ENCODE measurements around the gene ZNF195. TPM values are rescaled to one million over a fixed set of nuclear protein-coding genes. Genes with fewer than 3 reads are reported as not detected.

The ZNF195 gene
- total and polyA plus RNA-seq, 2 of the 8 experiments (the other 6 are each of a cell fraction or from before 2014, with no cell fraction given) = 23.9 to 88.6 TPM

- POLR2A ChIA-PET (ENCODE audit: partially characterized antibody) = interaction anchor here (1.2 to 5.9 kb wide), 4 partner anchors 11 to 43 kb away, joined by 4 to 117 read pairs (median 15); partner anchors contain the start of gene ZNF195
- no peak overlapping the region for H3K4me3 ChIP-seq (ENCODE audit: extremely low read depth in 1 of 4, insufficient read depth in 2 of 4, low read depth in 3 of 4, low read length in 4 of 4)
- H3K36me3 ChIP-seq (ENCODE audit: control insufficient read depth in 2 of 4, insufficient read depth in 4 of 4, low read length in 3 of 4) = peaks cover 0 to 14% (median 2%) of the 10 kb centered on the region in 4 experiments; a peak in 4 of 8 replicates
- no peak overlapping the region for H4K5ac ChIP-seq (ENCODE audit: insufficient read length, low read depth, low read length)
- no peaks in the 10 kb centered on the region for H3K79me1 ChIP-seq (ENCODE audit: low read depth, low read length)
- H3K4ac ChIP-seq (replicated peaks; ENCODE audit: insufficient read length, low read depth, low read length) = no peak overlapping the region
- H3K56ac ChIP-seq (replicated peaks; ENCODE audit: insufficient read length, low read depth, low read length) = no peak overlapping the region
- H2AK5ac ChIP-seq (ENCODE audit: low read depth, low read length) = no peak overlapping the region
- H3K9ac ChIP-seq (replicated peaks in 1 of 4; ENCODE audit: extremely low read depth in 1 of 4, low read depth in 3 of 4, low read length in 3 of 4) = no peak overlapping the region
- H2BK20ac ChIP-seq (ENCODE audit: low read length) = no peak overlapping the region
- no peak overlapping the region for H2BK15ac ChIP-seq (ENCODE audit: low read length)
- no peaks in the 10 kb centered on the region for H3K27me3 ChIP-seq (replicated peaks in 1 of 4; ENCODE audit: control insufficient read depth in 3 of 4, extremely low read depth in 1 of 4, insufficient read depth in 3 of 4, low read length in 3 of 4)
- no peak overlapping the region for H2BK12ac ChIP-seq (ENCODE audit: low read depth, low read length)
- peaks cover 9 to 16% of the 10 kb centered on the region in 2 experiments; a peak in 3 of 4 replicates for H3K9me3 ChIP-seq (ENCODE audit: insufficient read depth in 2 of 2, low read depth in 1 of 2, low read length in 1 of 2)
- DNase-seq (ENCODE audit: low read depth in 1 of 2, low spot score in 2 of 2) (no peak), FAIRE-seq (no peak)
- H2BK5ac ChIP-seq (ENCODE audit: low read depth, low read length) = no peak overlapping the region
- CTCF ChIA-PET (ENCODE audit: partially characterized antibody) = interaction anchor here (1.2 to 2.5 kb wide), 3 partner anchors 12 to 55 kb away, joined by 5 to 25 read pairs (median 8); no protein-coding TSS in a partner anchor
- H3K18ac ChIP-seq (ENCODE audit: extremely low read depth, low read length) = no peak overlapping the region
- no peak overlapping the region for H3K27ac ChIP-seq (ENCODE audit: low read depth, low read length)
- no peaks in the 10 kb centered on the region for H3K79me2 ChIP-seq (ENCODE audit: control insufficient read depth in 1 of 2, insufficient read depth in 2 of 2, low read length in 2 of 2)
- H4K8ac ChIP-seq (ENCODE audit: extremely low read depth, insufficient read depth, low read length) = no peak overlapping the region
- no peak overlapping the region for H2BK120ac ChIP-seq (replicated peaks; ENCODE audit: low read depth, low read length)
- H4K20me1 ChIP-seq (replicated peaks in 1 of 2; ENCODE audit: control insufficient read depth in 1 of 2, insufficient read depth in 2 of 2, low read length in 2 of 2) = no peaks in the 10 kb centered on the region
- H3K4me1 ChIP-seq (replicated peaks in 1 of 4; ENCODE audit: control insufficient read depth in 3 of 4, insufficient read depth in 4 of 4, low read length in 3 of 4) = no peaks in the 10 kb centered on the region
- no peak overlapping the region for H3K23ac ChIP-seq (ENCODE audit: insufficient read length)
- H4K91ac ChIP-seq (replicated peaks; ENCODE audit: insufficient read length, low read length) = no peak overlapping the region
- no peak overlapping the region for H3K14ac ChIP-seq (ENCODE audit: insufficient read length)
- peaks cover 9% of the 10 kb centered on the region; the same call in 1 of the 2 replicates for H3K23me2 ChIP-seq (ENCODE audit: low read depth, low read length)
- no peak overlapping the region for H2AFZ ChIP-seq (ENCODE audit: low read length)
- WGBS, 2 experiments (ENCODE audit: extremely low coverage in 1 of 2, insufficient coverage in 1 of 2, insufficient read length in 1 of 2, insufficient replicate concordance in 2 of 2, low coverage in 1 of 2, low lambda C conversion rate in 2 of 2, missing lambda C conversion rate in 1 of 2) = 88% methylated on average over 5 of the region's 5 CpGs; no CpG with 5 or more reads in 1 of the 2 experiments
- no peak overlapping the region for H3K4me2 ChIP-seq (ENCODE audit: insufficient read depth in 1 of 2, low read depth in 2 of 2, low read length in 2 of 2)
- no peak for TF ChIP-seq CHD2 (IDR thresholded peaks at IDR 0.05; ENCODE audit: low read length)
- no peak for TF ChIP-seq SUZ12 (IDR thresholded peaks at IDR 0.05; ENCODE audit: low read length)
- no peak for TF ChIP-seq CBX5 (IDR thresholded peaks at IDR 0.05; ENCODE audit: low read depth, low read length)
- no peak for TF ChIP-seq MAFK (IDR thresholded peaks at IDR 0.05; ENCODE audit: low read depth, low read length)
- no peak for TF ChIP-seq POU5F1 (IDR thresholded peaks at IDR 0.05; ENCODE audit: low read depth, low read length)
- no peak for TF ChIP-seq NANOG (IDR thresholded peaks at IDR 0.05; ENCODE audit: insufficient read depth, low read depth, low read length, poor library complexity, severe bottlenecking)
Measured at GRCh38 chr11:3353066-3353465, 25.9 kb downstream of the ZNF195 start.

Data from H1 (cell line).